GM12864 (cell line): ENCODE measurements around the gene EHMT1.

Source experiments
- DNase-seq: peaks from one replicate; pipeline ENCODE4 v3.0.0-alpha.2; 2011; ENCODE audit warnings: low read depth
- H3K4me3 ChIP-seq: 2 replicates; pipeline ENCODE4 v1.5.1; 2011; ENCODE audit warnings: mild to moderate bottlenecking, low read depth, low read length, control low read depth
- CTCF ChIP-seq: IDR thresholded peaks from 2 replicates; pipeline ENCODE4 v1.5.1; 2011; ENCODE audit warnings: low read depth, mild to moderate bottlenecking, moderate library complexity, low read length, control low read depth, inconsistent platforms; ENCODE audit errors: missing control alignments

The EHMT1 gene

GRCh38 chr9:137604345-137605086, 14.3 kb upstream of the EHMT1 start:
- no peak for TF ChIP-seq CTCF
- no peak for DNase-seq
- peak overlapping the region; percentile 29 for H3K4me3 ChIP-seq

GRCh38 chr9:137605121-137606004, 13.4 kb upstream of the EHMT1 start, which contains the start of gene ARRDC1:
Gene ARRDC1, plus strand, starts transcription at chr9:137605686. Its CDS starts 32 bp downstream, at chr9:137605718.
- peak; percentile 84 for DNase-seq
- no peak for TF ChIP-seq CTCF
- H3K4me3 ChIP-seq, result peak within 1 kb of the TSS; percentile 85

GRCh38 chr9:137606005-137606621, 12.7 kb upstream of the EHMT1 start:
- TF ChIP-seq CTCF, result no peak
- H3K4me3 ChIP-seq, result peak overlapping the region; percentile 85
- no peak for DNase-seq

- peak overlapping the region; percentile 85 for H3K4me3 ChIP-seq
- TF ChIP-seq CTCF, result no peak
- no peak for DNase-seq
Measured at GRCh38 chr9:137606734-137607138, 12.1 kb upstream of the EHMT1 start.

- H3K4me3 ChIP-seq, result peak overlapping the region; percentile 85; the same call in 1 of the 2 replicates
- no peak for TF ChIP-seq CTCF
- DNase-seq, result no peak
Measured at GRCh38 chr9:137607141-137607857, 11.5 kb upstream of the EHMT1 start.

GRCh38 chr9:137610944-137611343, 7.9 kb upstream of the EHMT1 start:
- no peak for TF ChIP-seq CTCF
- H3K4me3 ChIP-seq, result no peak overlapping the region
- DNase-seq, result no peak
